Activated T-helper 1 cell treated with anti-CD3 and anti-CD28 coated beads, Interleukin-2, amount 50 U/mL, for 16 hours (primary cell): ENCODE measurements around the gene OCRL.

Experiments used
- DNase-seq, 2 donors: peaks; one replicate each; pipeline ENCODE4 v3.0.0-alpha.2; 2020; ENCODE audit warnings: low read depth in 1 of 2, low spot score in 1 of 2

The OCRL gene

DNA sequence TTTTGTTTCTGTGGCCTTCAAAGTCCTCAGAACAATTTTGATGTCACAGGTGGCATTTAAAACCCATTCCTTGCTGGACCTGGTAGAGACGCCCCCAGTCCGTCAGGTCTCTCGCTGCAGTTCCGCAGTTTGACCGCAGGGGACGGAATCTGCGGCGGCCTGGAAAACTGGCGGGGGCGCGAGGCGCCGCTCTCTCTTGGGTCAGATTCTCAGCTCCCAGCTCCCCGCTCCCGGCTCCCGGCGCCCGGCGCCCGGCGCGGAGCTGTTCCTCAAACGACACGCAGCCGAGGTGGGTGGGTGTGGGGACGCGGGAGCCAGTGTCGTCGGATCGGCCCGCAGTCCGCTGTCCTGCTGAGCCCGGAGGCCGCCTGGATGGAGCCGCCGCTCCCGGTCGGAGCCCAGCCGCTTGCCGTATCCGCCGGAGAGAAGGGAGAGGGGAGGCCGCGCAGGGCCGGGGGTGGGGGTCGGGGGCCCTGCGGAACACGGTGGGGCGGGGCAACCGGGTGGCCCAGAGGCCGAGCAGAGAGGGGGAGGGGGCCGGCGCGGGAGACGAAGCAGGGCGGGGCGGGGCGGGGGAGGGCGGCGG is at the start of gene OCRL:
Gene OCRL (plus strand): TSS at position 192 of the 586 bp plus-strand sequence. CDS start 181 bp downstream, at position 373.
- DNase-seq, result no peak

DNA sequence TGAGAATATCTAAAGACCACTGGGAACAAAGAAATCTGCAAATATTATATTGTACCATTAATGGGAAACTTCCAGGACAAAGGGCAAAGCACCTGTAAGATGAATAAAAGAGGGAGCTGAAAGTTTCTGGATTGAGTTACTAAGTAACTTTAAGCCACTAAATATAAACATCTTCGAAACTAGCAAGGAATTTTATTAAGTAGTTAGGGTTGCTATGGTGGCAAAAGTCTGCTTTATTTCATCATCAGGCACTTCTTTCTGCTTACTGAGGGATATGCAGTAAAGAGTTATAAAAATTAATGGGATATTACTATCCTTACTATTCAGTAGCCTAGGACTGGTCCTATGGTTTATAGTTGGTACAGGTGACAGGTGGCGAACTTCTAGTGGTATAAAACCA is 49.7 kb upstream of the OCRL start:
- no peak for DNase-seq

DNA sequence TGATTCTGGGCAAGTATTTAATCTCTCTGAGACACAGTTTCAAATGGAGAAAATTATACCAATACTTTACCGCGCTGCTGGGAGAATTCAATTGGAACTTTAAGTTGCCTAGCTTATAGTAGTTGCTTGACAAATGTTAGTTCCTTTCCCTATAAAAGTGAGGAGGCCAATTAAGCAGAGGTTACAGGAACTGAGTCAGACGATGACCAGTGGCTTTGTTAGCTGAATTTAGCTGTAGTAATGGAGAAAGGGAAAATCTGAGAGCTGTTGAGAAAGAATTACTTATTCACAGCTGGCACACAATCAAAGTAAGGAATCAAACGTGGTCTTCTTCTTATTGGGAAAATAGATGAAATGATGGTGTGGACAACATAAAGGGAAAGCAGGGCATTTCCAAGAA is 46.4 kb upstream of the OCRL start:
- no peak for DNase-seq

DNA sequence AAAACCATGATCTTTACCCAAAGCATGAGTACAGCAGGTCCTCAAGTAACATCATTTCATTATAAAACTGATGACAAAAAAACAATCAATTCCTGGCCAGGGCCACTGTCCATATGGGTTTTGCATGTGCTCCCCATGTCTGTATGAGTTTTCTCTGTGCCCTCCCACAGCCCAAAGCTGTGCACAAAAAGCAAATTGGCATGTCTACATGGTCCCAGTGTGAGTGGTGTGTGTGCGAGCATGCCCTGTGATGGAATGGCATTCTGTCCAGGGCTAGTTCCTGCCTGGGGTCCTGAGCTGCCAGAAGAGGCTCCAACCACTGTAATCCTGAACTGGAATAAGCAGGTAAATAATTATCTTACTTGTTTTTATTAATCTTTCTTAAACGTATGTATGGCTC is 45.2 kb upstream of the OCRL start:
- no peak for DNase-seq

DNA sequence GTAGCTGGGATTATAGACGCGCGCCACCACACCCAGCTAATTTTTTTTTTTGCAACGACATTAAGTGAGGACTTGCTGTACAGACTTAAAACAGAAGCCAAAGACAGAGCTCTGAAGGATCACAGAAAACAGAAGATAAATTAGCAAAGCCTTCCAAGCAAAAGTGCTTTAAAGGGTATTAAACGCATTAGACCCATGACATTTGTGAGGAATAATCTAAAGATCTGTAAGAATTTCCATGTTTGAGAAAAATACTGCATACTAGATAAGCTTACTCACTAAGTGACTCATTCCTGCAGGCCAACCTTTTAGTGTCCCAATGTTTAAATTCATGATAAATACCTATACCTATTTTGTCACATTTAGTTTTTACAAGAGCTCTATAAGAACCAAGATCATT is 44.2 kb upstream of the OCRL start:
- no peak for DNase-seq

DNA sequence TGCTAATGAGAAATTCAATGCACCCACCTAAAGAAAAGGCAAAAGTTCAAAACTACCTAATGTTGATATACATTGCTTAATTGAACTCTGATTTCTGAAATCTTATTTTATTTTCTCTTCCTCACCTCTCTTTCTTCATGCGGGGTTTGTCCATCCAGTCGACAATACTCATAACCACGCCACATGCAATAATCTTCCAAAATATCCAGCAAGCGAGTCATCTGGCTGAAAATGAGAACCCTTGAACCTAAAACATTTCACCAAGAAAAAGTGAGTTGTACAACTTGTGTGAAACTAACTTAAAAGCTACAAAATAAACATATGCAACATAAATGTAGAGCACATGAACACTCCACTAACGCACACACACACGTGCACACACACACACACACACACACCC is 43.4 kb upstream of the OCRL start:
- no peak for DNase-seq

DNA sequence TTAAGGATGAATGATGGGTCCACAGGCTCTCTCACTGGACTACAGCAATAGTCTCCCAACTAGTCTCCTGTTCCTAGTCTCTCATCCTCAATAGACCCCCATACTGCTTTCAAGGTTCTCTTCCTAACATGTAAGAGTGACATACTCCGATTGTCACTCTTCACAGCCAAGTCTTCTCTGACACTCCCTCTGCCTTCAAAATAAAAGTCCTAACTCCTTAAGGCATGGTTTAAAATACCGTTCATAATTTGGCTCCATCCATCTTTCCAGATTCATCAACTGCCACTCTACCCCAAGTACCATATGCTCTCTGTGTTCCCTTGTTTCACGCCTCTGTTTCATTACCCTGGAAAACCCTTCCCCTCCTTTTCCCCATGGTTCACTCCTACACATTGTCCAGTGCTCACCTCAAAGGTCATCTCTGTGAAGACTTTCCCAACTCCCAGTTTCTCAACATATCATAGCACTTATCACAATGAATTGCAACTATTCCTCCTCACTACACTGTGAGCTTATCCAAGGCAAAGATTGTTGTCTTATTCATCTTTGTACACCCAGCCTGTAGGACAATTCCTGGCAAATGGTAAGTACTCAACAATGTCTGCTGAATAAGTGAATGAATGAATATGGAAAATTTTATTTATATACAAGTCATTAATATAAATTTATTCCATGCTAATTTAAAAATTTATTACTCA is 42.8 kb upstream of the OCRL start:
- no peak for DNase-seq

DNA sequence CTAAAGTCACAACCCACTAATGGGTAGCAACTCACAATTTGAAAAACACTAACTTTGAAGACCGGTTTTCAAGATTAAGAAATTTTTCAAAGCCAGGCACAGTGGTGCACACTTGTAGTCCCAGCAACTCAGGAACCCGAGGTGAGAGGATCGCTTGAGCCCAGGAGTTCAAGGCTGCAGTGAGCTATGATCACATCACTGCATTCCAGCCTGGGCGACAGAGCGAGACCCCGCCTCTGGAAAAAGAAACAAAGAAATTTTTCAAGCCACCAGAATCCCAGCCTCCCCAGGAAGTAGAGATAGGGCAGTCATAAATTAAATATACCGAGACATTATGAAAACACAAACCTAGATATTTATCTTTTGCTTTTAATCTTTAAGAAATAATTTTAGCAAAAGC is 29.7 kb upstream of the OCRL start:
- no peak for DNase-seq

DNA sequence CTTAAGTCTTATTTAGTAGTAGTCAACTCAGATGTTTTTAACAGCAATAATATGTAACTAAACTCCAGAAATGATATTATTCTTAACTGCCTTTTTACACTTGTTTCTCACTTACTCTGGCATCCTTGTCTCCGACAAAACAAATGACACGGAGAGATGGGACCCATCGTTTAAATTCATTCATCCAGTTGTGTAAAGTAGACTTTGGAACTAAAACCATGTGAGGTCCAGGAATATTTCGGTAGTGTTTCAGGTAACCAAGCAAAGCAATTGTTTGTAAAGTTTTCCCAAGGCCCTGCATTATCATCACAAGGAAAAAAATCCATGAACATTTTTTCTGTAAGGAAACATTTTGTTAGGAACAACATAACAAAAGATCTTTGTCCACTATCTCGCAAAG is 28.4 kb upstream of the OCRL start:
- DNase-seq, result no peak

DNA sequence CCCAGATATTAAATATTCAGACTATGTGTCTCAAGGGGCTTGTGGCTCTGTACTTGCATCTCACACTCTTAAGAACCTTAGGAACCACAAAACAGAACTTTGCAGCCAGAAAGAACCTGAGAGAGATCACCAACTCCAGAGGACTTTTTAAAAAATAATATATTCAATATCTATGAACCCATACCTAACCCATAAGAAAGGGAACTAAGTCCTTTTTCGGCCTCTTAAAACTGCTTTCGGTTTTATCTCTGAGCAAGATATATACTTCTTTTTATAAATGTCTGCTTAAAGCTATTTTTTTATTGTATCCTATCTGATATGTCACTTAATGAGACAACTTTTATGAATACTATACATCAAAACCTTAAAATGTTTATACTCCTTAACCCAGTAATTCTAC is 27.6 kb upstream of the OCRL start:
- DNase-seq, result no peak

DNA sequence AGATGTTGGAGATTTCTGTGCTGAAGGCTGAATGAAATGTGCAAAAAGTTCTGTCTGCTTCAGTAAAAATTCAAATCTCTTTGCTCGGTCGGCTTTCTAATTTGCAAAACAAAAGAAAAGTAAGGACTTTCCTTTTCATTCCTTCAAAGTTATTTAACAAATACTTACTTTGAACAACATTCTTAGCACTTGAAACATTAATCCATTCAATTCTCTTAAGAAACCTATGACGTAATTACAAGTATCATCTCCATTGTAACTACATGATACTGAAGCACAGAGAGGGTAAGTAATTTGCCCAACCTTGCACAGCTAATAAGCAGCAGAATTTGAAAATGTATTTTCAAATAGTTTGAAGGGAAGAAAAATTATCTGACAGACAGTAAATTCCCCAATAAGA is 23.7 kb upstream of the OCRL start:
- DNase-seq, result no peak

DNA sequence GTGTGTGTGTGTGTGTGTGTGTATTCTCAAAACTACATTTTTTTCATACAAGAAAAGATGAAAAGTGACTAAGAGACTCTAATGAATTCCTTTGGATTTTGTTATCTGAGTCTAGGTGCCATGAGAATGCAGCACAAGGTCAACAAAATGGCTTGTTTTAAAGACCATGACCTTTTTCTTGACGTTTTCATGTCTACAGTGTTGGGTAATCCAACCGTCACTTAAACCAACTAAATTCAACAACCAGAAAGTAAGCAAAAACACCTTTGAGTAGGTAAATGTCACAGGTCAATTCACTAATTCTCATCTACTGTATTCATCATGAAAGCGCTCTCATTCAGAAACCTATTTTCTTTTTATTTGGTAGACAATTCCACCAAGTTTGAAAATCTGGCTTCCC is 19.9 kb upstream of the OCRL start:
- no peak for DNase-seq

DNA sequence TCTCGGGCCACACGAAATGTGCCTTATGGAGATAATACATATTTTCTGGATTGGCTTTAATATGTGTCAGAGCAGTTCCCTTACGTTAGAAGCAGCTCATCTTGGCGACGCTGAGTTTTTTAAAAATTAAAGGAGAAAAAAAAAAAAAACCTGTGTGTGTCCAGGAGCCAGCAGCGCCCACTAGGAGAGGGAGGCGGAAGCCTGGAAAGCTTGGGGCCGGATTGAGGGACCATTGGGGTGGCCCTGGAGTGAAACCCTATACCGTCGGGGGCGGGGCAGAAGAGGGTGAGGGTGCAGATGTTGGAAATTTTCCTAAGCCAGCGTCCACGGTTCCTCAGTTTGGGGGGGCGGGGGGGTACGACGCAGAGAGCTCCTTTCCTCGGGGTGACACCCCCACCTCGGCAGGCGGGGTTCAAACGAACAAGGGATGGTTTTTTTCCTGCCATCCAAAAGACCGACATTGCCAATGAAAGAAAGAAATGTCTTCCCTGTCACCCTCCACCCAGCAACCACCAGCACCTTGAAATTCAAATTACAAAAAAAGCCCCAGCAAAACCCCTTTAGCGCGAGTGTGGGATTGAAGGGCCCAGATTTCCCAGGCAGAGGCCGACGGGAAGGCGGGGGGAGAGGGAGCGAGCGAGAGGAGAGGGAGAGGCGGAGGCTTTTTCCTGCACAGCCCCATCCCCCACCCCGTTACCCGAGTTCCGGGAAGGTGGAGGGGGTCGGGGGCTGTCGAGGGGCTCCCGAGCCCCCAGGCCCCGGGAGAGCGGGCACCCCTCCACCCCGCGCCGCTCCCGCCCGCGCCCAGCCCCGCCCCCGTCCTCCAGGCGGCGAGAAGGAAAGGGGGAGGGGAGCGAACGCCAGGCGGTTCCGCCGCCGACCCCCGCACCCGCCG is 17.6 kb upstream of the OCRL start:
- no peak for DNase-seq

DNA sequence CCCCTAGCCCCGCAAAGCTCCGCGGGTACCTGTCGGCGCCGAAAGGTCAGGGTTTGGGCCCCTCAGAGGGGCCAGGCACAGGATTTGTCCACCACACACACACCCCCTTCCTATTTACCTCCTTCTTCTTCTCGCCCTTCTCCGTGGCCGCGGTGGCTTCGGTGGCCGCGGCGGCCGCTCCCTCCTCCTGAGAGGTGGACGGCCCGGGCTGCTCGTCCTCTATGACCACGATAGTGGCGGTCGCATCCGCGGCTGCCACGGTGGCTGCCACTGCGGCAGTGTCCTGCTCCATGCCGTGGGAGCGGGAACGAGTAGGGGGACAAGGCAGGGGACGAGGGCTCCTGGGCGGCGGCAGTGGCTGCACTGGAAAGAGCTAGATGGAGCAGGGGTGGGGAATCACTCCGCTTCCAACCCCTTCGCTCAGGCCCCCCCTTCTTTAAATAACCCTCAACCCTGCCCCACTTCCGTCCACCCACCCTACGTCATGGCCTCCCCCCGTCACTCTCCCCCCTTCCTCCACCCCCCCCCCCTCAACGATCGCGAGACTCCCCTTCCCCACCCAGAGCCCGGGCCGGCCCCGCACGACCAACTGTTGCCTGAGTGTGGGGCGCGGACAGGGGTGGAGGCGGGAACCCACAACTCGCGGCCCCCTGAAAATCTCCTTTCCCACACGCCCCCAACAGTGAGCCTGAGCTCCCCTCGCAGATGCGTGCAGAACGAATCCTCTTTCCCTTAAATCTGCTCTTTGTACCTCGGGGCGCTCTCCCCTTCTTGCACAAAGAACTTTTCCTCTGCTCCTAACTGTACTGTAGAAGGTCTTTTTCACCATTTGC is 16.8 kb upstream of the OCRL start, which contains the start of gene SMARCA1:
Gene SMARCA1 (minus strand): TSS at position 412 of the 833 bp plus-strand sequence. CDS start 120 bp downstream, at position 292.
- DNase-seq, result no peak

DNA sequence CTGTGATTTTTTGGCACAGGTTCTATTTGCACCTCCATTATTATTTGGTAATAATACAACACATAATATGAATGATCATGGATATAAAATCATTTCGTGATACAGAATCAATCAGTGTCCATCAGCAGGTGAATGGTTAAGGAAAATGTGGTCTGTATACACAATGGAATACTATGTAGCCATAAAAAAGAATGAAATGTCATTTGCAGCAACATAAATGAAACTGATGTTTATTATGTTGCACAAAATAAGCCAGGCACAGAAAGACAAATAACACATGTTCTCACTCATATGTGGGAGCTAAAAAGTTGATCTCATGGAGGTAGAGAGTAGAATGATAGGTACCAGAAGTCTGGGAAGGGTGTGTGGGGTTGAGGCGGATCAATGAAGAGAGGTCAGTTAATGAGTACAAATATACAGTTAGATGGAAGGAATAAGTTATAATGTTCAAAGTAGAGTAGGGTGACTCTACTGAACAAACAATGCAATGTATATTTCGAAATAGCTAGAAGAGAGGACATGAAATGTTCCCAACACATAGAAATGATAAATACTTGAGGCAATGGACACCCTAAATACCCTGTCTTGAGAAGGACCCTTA is 15.7 kb upstream of the OCRL start:
- no peak for DNase-seq

DNA sequence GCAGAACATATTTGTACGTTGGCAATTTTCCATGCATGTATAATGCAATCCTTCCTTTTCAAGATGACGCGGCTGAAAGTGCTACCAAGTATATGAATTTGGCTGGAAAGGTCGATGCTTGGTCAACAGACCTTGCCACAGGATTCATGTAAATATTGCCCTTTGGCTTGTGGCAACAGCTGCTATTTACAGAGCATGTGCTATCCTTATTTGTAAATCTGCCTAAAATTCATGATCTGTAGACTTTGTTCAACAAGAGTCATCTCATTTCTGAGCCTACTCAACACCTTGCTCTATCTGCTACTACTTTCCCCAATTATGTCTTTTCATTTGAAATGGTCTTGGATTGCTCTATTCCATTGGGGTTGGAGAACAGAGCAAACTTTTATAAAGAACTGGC is 14.9 kb upstream of the OCRL start:
- DNase-seq, result no peak

DNA sequence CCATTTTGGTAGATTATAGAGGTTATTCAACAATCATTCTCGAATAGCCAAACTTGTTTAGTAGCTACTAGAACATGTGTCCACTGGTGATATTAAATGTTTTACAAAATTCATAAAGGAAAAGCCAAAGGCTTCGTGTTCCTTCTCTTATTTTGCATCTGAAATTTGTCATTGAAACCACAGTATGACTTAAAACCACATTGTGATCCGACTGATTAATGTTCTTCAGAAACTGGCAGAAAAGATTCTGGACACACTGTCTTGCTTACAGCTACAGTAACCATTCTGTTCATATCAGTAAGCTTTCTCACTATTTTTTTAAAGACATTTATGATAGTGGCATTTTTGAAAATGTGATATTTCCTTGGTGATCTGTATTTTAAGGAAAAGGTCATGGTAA is 14.2 kb upstream of the OCRL start:
- DNase-seq, result no peak

DNA sequence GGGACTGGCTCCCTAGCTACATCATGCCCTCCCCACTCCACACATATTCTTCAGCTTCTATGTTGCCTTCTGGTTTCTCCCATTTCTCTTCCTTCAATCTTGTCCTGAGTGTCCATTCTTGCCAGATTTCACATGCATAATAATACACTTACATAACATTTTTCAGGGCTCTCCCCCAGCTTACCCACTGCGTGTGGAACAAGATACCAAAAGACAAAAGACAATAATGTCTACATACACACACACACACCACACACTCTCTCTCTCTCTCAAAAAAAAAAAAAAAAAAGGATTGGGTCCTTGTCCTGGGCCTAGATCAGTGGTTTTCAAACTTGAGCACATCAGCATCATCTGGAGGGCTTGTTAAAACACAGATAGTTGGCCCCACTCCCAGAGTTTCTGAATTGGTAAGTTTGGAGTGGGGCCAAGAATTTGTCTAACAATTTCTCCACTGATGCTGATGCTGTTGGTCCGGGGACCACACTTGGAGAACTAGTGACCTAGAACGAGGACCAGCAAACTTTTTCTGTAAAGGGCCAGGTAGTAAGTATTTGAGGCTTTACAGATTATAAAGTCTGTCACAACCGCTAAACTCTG is 10.3 kb upstream of the OCRL start:
- no peak for DNase-seq

DNA sequence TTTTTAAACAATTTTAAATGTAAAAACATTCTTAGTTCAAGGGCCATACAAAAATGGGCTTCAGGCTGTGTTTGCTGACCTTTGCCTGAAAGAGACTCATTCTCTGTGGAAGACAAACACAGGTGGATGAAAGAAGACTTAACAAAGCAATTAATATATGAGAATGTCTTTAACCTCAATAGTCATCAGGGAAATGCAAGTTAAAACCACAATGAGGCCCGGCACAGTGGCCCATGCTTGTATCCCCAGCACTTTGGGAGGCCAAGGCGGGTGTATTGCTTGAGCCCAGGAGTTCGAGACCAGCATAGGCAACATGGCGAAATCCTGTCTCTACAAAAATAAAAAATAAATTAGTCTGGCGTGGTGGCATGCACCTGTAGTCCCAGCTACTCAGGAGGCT is 9.6 kb upstream of the OCRL start:
- no peak for DNase-seq

DNA sequence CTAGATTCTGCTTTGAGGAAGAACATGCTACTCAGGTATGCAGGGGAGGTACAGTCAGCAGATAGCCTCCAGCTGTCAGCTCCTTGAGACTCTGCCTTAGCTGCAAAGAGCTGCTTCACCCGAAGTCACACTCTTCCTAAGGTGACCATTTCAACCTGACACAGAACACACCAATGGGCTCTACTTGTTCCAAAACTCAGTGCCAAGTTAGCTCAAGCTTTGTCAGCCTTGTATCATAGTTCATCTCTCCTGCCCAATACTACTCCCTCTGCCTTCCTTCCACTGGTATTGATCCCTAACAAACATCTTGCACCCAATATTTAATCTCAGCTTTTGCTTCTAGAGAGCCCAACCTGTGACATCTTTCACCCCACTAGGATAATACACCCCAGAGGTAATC is 8.9 kb upstream of the OCRL start:
- no peak for DNase-seq
